Stimulated activated CD4-positive, alpha-beta T cell treated with anti-CD3 and anti-CD28 coated beads, Interleukin-15, amount 100 ng/mL, for 1 hour (primary cell): ENCODE measurements around the gene CMTR1.

Experiments
- DNase-seq, 2 donors: peaks; one replicate each; pipeline ENCODE4 v3.0.0-alpha.2; 2020; ENCODE audit warnings: low read depth in 1 of 2, low spot score in 1 of 2

CMTR1 gene

GRCh38 chr6:37528541-37528940 lies 95.5 kb downstream of the CMTR1 start:
- no peak for DNase-seq

- DNase-seq = no peak
These were observed 97.3 kb downstream of the CMTR1 start for GRCh38 chr6:37530297-37530696.

GRCh38 chr6:37531026-37531425 lies 98.0 kb downstream of the CMTR1 start:
- DNase-seq = no peak
